ENCODE measurements around the gene TBC1D16. TPM values are rescaled to one million over a fixed set of nuclear protein-coding genes. Genes with fewer than 3 reads are reported as not detected.

Gene TBC1D16
- total RNA-seq, 2 experiments from 2014 or later, result 0.38 to 0.74 TPM

DNA sequence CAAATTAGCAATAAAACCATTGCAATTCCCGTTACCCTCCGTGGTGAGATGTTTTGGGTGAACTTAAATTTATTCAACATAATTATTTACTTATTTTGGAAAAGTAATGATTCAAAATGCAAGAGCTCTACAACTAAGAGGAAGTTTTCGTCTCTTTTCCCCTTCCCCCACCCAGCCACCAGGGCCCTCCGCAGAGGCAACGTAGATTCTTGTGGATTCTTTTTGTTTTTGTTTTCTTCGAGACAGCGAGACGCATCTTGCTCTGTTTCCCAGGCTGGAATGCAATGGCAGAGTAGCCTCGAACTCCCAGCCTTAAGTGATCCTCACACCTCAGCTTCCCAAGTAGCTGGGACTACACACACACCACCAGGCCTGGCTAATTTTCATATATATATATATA lies 19.9 kb upstream of the TBC1D16 start:
- Histone ChIP-seq H2AFZ (ENCODE audit: low read length) (no peak overlapping the region), H3K79me2 (ENCODE audit: insufficient read depth, low read depth, low read length) (no peaks in the 10 kb centered on the region), H3K9me2 (ENCODE audit: insufficient read depth, low read length) (no peaks in the 10 kb centered on the region), H3K4me2 (ENCODE audit: low read length) (no peak overlapping the region), H3K4me3 (ENCODE audit: low read depth, low read length, poor library complexity, severe bottlenecking) (no peak overlapping the region), H3K4me1 (ENCODE audit: insufficient read depth, low read length, poor library complexity, severe bottlenecking) (no peaks in the 10 kb centered on the region), H3K27ac (ENCODE audit: low read depth, low read length, poor library complexity, severe bottlenecking) (no peak overlapping the region), H4K20me1 (ENCODE audit: insufficient read depth, low read length) (no peaks in the 10 kb centered on the region), H3K36me3 (ENCODE audit: insufficient read depth, low read length) (no peaks in the 10 kb centered on the region), H3K9me3 (ENCODE audit: low read length) (no peaks in the 10 kb centered on the region)
- TF ChIP-seq CTCF (conservative IDR thresholded peaks at IDR 0.05; ENCODE audit: low read length), result no peak
- no peak for TF ChIP-seq EZH2phosphoT487 (IDR thresholded peaks at IDR 0.05; ENCODE audit: borderline replicate concordance, low read depth, low read length)
- BruUV-seq (replicated peaks), result no TSS peak
- ChIA-PET CTCF (ENCODE audit: unreplicated experiment) (no interaction called here), POLR2A (no interaction called here)
- intact Hi-C loops (cut with micrococcal nuclease; ENCODE audit: unreplicated experiment), result no loop called here
- DNase-seq (ENCODE audit: low spot score), result no peak

DNA sequence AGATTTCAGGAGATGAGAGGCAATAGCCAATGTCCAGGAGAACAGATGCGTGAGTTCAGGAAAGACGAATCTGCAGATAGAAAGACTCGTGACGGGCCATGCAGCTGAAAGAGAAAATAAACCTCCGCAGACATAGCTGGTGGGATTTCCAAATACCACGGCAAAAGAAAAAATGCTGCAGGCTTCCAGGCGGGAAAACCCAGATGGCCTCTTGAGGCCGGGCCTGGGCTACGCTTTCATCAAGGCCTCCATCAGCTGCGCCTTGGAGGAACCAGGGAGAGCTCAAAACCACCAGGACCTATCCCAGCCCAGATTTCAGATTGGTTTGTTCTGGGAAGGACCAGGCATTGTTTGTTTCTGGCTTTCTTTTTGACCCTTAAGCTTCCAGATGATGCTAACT lies 17.4 kb upstream of the TBC1D16 start:
- H3K27ac ChIP-seq (ENCODE audit: low read depth, low read length, poor library complexity, severe bottlenecking), result no peak overlapping the region
- H3K4me1 ChIP-seq (ENCODE audit: insufficient read depth, low read length, poor library complexity, severe bottlenecking), result no peaks in the 10 kb centered on the region
- H3K4me2 ChIP-seq (ENCODE audit: low read length), result no peak overlapping the region
- no peaks in the 10 kb centered on the region for H3K9me2 ChIP-seq (ENCODE audit: insufficient read depth, low read length)
- intact Hi-C loops (cut with micrococcal nuclease; ENCODE audit: unreplicated experiment), result no loop called here
- POLR2A ChIA-PET, result no interaction called here
- TF ChIP-seq EZH2phosphoT487 (IDR thresholded peaks at IDR 0.05; ENCODE audit: borderline replicate concordance, low read depth, low read length), result no peak
- TF ChIP-seq CTCF (conservative IDR thresholded peaks at IDR 0.05; ENCODE audit: low read length), result no peak
- CTCF ChIA-PET (ENCODE audit: unreplicated experiment), result no interaction called here
- H3K9me3 ChIP-seq (ENCODE audit: low read length), result no peaks in the 10 kb centered on the region
- H3K79me2 ChIP-seq (ENCODE audit: insufficient read depth, low read depth, low read length), result no peaks in the 10 kb centered on the region
- no peak overlapping the region for H3K4me3 ChIP-seq (ENCODE audit: low read depth, low read length, poor library complexity, severe bottlenecking)
- no peaks in the 10 kb centered on the region for H4K20me1 ChIP-seq (ENCODE audit: insufficient read depth, low read length)
- BruUV-seq (replicated peaks), result no TSS peak
- no peak for DNase-seq (ENCODE audit: low spot score)
- H2AFZ ChIP-seq (ENCODE audit: low read length), result no peak overlapping the region
- no peaks in the 10 kb centered on the region for H3K36me3 ChIP-seq (ENCODE audit: insufficient read depth, low read length)

DNA sequence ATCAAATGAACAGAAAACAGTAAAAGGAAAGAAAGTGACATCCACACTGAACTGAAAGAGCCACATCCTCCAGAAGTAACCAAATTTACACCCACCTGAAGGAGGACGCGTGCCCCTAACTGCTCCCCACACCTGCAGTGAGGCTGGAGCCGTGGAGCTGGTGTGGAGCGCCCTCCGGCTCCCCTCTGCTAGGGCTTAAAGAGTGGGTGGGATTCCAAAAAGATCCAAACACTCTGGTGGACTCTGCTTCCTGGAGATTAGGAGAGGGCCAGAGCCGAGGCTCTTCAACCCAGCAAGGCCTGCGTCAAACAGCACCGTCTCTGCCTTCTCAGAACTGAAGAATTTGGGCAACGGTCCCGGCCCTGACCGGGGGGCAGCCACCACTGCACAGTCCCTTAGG lies 16.0 kb upstream of the TBC1D16 start:
- Histone ChIP-seq H3K4me1 (ENCODE audit: insufficient read depth, low read length, poor library complexity, severe bottlenecking) (no peaks in the 10 kb centered on the region), H3K4me2 (ENCODE audit: low read length) (no peak overlapping the region), H4K20me1 (ENCODE audit: insufficient read depth, low read length) (no peaks in the 10 kb centered on the region), H3K9me3 (ENCODE audit: low read length) (no peaks in the 10 kb centered on the region), H3K4me3 (ENCODE audit: low read depth, low read length, poor library complexity, severe bottlenecking) (no peak overlapping the region), H2AFZ (ENCODE audit: low read length) (no peak overlapping the region), H3K27ac (ENCODE audit: low read depth, low read length, poor library complexity, severe bottlenecking) (no peak overlapping the region), H3K36me3 (ENCODE audit: insufficient read depth, low read length) (no peaks in the 10 kb centered on the region), H3K9me2 (ENCODE audit: insufficient read depth, low read length) (no peaks in the 10 kb centered on the region), H3K79me2 (ENCODE audit: insufficient read depth, low read depth, low read length) (no peaks in the 10 kb centered on the region)
- intact Hi-C loops (cut with micrococcal nuclease; ENCODE audit: unreplicated experiment), result no loop called here
- BruUV-seq (replicated peaks), result no TSS peak
- TF ChIP-seq CTCF (conservative IDR thresholded peaks at IDR 0.05; ENCODE audit: low read length), result no peak
- TF ChIP-seq EZH2phosphoT487 (IDR thresholded peaks at IDR 0.05; ENCODE audit: borderline replicate concordance, low read depth, low read length), result no peak
- ChIA-PET CTCF (ENCODE audit: unreplicated experiment) (no interaction called here), POLR2A (no interaction called here)
- no peak for DNase-seq (ENCODE audit: low spot score)

Data from OCI-LY7 (cell line).